Hair follicle dermal papilla cell (primary cell): ENCODE measurements around the gene NRTN. TPM values are rescaled to one million over a fixed set of nuclear protein-coding genes. Genes with fewer than 3 reads are reported as not detected.

ENCODE experiments used
- total RNA-seq: library from RNA; depleted of rRNA; stranded (reverse); fragments of >200 nt; gene quantifications from 2 replicates; pipeline ENCODE4 v1.2.3, GENCODE V29; 2012

Gene NRTN, protein sequence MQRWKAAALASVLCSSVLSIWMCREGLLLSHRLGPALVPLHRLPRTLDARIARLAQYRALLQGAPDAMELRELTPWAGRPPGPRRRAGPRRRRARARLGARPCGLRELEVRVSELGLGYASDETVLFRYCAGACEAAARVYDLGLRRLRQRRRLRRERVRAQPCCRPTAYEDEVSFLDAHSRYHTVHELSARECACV
- total RNA-seq = 0.16 TPM in 1 of 2 replicates, not detected in the other

DNA sequence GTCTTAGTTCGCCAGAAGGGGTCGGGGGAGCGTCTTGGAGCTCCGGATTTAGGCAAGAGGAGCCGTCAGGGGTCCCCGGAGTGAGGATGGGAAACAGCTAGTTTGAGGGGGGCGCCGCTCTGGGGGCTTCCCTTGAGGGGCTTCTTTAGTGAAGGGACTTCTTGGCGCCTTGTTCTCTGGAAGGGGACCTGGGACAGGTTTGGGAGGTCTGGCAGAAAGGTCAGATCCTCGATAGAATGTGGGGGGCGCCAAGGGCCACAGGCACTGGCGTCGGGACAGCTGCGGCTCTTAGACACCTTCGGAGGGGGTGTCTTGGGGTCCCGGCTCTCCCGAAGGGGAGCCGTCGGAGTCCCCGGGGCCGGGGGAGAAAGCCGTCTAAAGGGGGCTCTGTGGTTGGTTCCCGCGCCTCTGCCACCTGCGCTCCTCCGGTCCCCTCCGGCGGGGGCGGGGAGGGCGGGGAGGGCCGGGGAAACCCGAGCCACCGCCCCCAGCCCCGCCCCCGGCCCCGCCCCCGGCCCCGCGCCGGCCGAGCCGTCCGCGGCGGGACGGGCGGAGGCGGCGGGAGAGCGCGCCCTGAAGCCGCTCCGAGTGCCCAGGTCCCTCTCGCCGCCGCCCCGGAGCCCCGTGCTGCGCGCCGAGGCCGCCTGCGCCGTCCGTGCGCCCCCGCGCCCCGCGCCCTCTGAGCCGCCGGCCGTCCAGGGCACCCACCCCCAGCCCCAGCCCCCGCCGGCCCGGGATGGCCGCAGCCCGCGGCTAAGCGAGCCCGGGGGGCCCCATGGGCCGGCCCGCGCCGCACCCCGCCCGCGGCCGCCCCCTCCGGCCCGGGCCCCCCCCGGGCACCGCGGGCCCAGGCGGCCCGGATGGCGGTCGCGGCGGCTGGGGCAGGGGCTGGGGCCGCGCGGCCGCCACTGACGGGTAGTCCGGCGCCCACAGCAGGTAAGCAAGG is at the start of gene NRTN:
Gene NRTN, plus strand, starts transcription at position 552 of the 946 bp plus-strand sequence. CDS start 19,099 bp downstream, outside the sequence.

DNA sequence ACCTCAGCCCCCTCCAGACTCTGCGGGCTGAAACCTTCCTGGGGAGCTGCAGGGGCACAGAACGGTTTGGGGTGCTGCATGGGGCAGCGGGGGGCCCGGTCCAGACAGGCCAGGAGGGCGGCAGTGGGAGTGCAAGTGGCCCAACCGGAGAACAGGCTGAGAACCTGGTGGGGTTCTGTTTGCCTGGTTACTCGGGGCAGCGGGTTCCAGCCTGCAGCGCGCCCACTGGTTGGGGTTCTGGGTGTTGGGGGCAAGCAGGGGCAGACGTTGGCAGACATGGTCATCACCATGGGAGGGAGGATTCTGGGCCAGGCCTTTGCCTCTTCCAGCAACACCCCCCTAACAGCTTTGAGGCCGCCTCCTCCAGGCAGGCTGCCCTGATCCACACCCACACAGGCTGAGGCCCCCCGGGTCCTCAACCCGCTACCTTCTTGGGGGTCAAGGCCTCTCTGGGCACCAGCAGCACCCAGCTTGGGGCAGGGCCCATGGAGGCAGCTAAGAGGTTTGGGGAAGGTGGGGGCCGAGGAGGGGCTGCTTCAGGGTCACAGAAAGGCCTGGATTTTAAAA is 20.2 kb upstream of the NRTN start, which contains the start of gene PRR22:
Gene PRR22, minus strand, starts transcription at position 166 of the 567 bp plus-strand sequence. Its CDS starts 86 bp downstream, at position 80.

DNA sequence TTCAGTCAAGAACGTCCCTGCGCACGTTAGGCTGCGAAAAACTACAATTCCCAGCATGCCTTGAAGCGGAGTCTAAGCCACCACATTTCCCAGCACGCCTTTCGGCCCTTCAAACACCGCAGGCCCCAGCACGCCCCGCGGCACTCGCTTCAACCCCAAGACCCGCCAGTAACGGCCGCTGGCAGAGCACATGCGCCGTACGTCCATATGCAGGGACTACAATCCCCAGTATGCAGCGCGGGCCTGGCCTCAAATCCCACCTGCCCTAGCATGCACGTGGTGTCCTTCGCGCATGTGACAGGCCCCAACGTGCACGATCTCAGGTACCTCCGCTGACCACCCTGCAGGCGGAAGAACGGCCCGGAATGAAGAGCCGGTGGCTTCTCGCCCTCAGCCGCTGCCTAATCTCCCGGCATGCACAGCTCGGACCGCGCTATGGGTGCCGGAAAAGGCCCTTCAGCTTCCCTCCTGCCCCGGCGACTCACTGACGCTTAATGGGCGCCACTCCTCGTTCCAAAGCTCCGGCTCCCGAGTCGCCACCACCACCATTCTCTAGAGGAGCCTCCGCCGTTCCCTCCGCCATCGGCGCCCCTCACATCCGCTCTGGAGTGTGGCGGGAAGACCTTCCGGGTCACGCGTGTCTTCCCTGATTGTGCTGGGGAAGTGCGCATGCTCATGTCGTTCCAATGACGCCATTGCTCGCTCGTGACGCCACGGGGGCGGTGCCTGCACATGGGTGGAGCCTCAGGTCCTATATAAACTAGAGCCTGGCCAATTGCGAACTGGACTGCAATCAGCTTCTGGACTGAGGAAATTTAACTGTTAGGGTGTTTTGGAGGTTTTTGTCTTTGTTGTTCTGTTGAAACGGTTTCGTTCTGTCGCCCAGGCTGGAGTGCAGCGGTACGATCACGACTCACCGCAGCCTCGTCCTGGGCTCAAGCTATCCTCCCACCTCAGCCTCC is 14.0 kb upstream of the NRTN start, which contains the start of gene DUS3L:
Gene DUS3L, minus strand, starts transcription at position 605 of the 962 bp plus-strand sequence. Its CDS starts 22 bp downstream, at position 583.

DNA sequence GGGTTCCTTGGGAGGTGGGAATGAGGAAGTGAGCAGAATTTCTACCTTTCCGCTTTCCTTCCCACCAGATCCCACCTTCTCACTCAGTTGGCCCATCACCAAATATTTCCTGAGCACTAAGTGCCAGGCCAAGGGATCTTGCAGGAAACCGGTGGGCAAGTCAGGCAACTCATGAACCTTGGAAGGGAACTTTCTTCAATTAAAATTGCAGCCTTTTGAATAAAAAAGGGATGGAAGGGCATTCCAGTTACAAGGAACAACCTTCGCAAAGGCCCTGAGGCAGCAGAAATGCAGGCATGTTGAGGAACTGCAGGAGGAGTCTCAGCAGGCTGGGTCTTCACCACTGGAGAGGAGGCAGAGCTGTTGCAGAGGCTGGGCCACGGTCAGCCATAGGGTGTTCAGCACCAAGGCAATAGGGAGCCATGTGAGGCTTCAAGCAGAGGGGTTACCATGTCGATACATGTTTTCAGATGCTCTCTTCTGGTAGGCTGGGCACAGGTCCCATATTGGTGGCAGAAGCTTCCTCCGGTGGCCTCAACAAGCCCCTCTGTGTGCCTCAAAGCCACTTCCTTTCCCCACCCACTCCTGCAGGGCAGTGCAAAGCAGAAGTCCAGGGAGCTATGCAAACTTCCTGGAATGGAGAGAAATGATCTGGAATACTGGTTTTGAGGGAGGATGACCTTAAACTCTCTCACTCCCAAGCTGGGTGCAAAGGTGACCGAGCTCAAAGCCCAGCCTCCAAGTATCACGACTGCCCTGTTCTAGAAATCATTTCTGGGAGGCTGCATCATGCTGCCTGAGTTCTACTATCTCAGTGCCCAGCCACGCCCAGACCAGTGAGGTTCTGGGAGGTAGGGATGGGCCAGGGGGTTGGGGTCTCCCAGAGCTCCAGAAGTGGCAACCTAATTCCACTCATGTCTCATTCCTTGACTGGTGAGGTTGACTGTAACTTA is 34.5 kb downstream of the NRTN start, which contains the start of gene FUT6:
Gene FUT6, minus strand, starts transcription at position 638 of the 953 bp plus-strand sequence. CDS start 7,135 bp downstream, outside the sequence.

DNA sequence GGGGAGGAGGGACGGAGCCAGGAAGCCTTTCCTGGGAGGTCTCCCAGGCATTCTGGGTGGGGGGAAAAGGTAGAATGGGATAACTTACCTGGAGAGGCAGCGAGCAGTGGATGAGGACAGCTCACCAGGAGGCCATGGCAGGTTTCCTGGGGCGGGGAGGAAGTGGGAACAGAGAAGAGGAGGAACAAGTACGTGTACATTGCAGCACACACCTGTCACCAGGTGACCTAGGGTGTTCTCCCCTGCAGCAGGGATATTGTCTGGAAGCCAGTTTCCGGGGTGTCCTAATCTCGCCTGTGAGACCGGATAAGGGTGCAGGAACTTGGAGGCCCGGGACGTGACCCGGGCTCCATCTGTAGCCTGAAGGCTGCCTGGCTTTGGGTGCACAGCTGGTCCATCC is 46.4 kb downstream of the NRTN start, which contains the start of gene FUT3:
Gene FUT3, minus strand, starts transcription at position 148 of the 400 bp plus-strand sequence.

Other genes starting within 250 kb of the NRTN start
- under 0.01 TPM in 2 replicates for gene TINCR, start 237.1 kb upstream of the NRTN start, total RNA-seq
- gene SAFB2, start 182.3 kb upstream of the NRTN start, total RNA-seq = 27.3 and 29.8 TPM in 2 replicates
- gene SAFB, start 182.0 kb upstream of the NRTN start, total RNA-seq = 29.4 and 39.0 TPM in 2 replicates
- 24.7 and 27.2 TPM in 2 replicates for gene MICOS13, start 124.6 kb upstream of the NRTN start, total RNA-seq
- gene HSD11B1L, start 124.0 kb upstream of the NRTN start, total RNA-seq = 14.1 and 15.2 TPM in 2 replicates
- gene RPL36, start 114.8 kb upstream of the NRTN start, total RNA-seq = 142 and 198 TPM in 2 replicates
- gene LONP1, start 84.9 kb upstream of the NRTN start, total RNA-seq = 96.9 and 103 TPM in 2 replicates
- under 0.01 TPM in 1 of 2 replicates, not detected in the other for gene CATSPERD, start 84.4 kb upstream of the NRTN start, total RNA-seq
- gene PRR22, start 20.3 kb upstream of the NRTN start, total RNA-seq = 0.49 and 1.1 TPM in 2 replicates
- gene DUS3L, start 13.9 kb upstream of the NRTN start, total RNA-seq = 26.3 and 30.7 TPM in 2 replicates
- not detected in 2 replicates for gene FUT6, start 34.6 kb downstream of the NRTN start, total RNA-seq
- gene FUT3, start 46.4 kb downstream of the NRTN start, total RNA-seq = not detected in 2 replicates
- gene FUT5, start 65.5 kb downstream of the NRTN start, total RNA-seq = not detected in 2 replicates
- 184 and 238 TPM in 2 replicates for gene NDUFA11, start 98.7 kb downstream of the NRTN start, total RNA-seq
- gene VMAC, start 99.8 kb downstream of the NRTN start, total RNA-seq = 10.8 and 11.5 TPM in 2 replicates
- 27.9 and 31.5 TPM in 2 replicates for gene CAPS, start 109.2 kb downstream of the NRTN start, total RNA-seq
- gene RANBP3, start 173.1 kb downstream of the NRTN start, total RNA-seq = 50.6 and 63.5 TPM in 2 replicates